GM19240 (cell line): Measurements from ENCODE around the gene LRTM2.

Experiments
- DNase-seq: peaks from one replicate; pipeline ENCODE4 v3.0.0; 2011; ENCODE audit warnings: low spot score; ENCODE audit not compliant: insufficient read length

LRTM2 gene

DNA sequence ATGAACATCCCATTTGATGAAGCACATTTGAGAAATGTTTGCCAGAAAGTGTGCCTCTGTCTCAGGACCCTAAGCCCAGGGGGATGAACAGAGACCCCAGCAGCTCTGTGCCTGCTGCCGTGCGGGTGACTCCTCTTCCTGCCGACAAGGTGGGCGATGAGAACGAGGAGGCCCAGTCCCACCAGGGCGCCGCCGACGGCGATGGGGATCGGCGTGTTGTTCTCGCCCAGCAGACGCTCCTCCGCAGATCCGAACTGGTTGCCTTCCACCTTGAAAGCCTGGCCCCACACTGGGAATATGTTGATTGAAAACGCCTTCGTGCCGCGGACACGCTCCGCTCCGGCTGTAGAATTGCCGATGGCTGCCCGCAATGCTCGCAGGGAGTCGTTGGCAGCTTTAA, 44.1 kb downstream of the LRTM2 start:
- DNase-seq, result no peak

DNA sequence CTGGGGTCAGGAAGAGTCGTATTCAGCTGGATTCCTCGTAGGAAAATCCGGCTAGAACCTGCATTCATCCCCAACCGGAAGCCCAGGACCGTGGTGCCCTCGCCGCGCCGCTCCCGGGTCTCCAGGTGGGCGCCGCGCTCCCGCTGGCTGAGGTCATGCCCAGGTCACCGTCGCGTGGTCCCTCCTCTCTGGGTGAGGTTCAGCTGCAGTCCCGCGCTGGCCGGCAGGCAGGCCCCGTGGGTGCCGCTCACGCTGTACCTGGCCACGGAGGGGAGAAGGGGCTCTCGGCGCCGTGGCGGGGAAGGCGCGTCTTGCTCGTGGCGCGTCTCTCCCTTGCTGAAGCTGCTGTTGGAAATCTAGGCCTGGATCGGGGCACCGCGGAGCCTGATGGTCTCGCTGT, 44.5 kb downstream of the LRTM2 start:
- DNase-seq, result no peak

DNA sequence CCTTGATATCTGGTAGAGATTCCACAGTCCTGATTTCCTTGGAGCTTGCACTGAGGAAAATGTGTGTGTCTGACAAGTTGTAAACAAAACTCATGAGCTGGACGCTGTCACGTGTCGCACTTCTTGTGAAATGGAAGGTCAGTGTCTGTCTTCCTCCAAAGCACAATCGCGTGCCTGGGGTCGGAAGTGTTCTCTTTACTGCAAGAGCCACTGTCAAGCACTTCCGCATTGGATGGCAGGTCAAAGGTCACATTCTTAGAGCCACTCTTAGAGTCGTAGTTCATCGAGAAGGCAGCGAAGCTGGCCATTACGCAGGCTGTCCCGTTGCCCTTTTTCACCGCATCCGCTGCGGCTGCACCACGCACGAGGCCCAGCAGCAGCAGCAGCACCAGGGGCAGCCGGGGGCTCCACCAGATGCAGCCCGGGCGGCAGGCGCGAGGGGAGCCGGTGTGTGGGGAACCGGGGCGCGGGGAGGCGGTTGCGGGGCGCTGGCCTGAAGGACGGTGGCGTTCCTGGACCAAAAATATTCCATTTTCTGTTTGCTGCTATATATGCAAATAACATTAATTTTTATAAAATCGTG, 45.0 kb downstream of the LRTM2 start:
- no peak for DNase-seq

DNA sequence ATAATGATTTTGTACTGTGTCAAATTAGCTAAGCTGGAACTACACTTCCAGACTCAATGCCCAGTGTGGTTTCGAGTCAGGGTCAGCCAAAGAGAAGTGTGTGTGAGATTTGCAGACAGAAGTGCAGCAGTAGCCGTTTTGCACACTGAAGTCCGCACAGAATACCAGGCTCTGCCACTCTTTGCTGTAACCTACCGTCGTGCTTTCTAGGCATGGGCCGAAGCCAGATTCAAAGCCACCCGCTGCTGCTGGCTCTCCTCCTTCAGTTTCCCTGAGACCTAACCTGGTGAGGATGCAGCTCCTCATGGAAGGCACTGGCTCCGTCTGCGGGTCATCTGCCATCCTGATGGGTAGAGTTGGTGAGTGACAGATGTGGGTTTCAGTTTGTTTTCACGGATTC, 48.8 kb downstream of the LRTM2 start:
- DNase-seq, result no peak

DNA sequence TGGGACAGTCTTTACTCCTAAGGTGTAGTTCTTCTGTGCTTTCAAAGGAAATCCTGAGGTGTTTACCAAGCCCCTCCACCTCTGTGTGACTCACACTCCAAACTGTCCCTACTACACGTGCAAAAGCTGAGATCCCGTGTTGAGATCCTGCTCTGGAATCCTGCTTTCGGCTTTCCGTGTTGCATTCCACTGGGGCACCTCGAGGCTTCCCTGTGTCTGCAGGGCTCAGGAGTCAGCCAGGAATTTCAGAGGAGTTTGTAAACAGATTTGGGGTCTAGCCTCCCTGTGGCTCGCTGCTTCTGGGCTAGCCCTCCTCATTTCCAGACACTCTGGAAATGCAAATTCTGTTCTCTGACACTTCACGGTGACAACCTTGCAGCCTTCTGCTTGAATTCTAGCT, 49.7 kb downstream of the LRTM2 start:
- no peak for DNase-seq

DNA sequence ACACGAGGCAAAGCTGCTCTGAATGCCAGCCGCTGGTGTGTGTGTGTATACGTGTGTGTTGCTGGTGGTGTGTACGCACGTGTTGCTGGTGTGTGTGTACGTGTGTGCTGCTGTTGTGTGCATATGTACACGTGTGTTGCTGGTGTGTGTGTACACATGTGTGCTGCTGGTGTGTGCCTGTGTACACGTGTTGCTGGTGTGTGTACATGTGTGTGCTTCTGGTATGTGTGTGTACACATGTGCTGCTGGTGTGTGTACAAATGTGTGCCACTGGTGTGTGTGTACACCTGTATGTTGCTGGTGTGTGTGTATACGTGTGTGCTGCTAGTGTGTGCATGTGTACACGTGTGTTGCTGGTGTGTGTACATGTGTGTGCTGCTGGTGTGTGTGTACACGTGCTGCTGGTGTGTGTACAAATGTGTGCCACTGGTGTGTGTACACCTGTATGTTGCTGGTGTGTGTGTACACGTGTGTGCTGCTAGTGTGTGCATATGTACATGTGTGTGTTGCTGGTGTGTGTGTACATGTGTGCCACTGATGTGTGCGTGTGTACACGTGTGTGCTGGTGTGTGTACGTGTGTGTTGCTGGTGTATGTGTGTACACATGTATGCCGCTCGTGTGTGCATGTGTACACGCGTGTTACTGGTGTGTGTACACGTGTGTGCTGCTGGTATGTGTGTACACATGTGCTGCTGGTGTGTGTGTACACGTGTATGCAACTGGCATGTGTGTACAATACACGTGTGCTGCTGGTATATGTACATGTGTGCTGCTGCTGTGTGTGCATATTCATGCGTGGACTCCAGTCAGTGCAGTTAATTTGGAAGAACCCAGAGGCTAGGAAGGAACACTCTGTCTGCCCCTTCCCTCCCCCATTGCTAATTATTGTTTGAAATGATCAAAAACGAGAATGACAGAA, 50.9 kb downstream of the LRTM2 start:
- DNase-seq, result no peak

DNA sequence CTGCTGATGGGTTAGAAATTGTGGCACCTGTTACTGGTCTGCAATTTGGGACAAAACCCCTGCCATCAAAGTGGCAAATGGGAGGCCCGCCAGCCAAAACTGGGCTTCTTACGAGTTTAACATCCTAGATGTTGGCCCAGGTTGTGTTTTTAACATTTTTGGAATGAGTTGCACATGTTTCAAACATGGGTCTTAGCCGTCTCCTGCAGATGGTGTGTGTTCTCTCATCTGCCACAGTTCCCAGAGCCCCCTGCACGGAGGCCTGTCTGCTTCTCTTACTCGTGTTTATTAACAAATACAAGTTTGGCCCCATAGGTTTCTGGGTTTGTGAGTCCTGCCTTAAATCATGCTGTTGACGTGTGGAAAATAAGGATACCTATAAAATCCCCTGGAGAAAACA, 51.6 kb downstream of the LRTM2 start:
- no peak for DNase-seq

DNA sequence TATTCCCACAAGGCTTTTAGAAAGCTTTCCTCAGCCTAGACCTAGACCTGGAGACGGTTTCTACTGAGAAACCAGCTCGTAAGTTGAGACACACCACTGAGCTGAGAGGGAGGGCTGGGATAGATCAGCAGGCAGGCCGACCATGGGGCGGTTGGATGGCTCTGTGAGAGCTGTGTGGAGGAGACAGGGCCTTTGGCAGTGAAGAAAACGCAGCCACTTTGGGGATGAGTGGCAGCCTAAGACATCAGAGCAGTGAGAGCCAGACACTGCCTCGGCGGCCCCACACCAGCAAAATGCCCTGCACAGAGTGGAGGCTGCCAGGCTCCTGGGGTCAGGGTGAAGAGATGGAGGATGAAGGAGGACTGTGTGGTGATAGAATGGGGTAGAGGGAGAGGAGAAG, 52.1 kb downstream of the LRTM2 start:
- DNase-seq, result no peak

DNA sequence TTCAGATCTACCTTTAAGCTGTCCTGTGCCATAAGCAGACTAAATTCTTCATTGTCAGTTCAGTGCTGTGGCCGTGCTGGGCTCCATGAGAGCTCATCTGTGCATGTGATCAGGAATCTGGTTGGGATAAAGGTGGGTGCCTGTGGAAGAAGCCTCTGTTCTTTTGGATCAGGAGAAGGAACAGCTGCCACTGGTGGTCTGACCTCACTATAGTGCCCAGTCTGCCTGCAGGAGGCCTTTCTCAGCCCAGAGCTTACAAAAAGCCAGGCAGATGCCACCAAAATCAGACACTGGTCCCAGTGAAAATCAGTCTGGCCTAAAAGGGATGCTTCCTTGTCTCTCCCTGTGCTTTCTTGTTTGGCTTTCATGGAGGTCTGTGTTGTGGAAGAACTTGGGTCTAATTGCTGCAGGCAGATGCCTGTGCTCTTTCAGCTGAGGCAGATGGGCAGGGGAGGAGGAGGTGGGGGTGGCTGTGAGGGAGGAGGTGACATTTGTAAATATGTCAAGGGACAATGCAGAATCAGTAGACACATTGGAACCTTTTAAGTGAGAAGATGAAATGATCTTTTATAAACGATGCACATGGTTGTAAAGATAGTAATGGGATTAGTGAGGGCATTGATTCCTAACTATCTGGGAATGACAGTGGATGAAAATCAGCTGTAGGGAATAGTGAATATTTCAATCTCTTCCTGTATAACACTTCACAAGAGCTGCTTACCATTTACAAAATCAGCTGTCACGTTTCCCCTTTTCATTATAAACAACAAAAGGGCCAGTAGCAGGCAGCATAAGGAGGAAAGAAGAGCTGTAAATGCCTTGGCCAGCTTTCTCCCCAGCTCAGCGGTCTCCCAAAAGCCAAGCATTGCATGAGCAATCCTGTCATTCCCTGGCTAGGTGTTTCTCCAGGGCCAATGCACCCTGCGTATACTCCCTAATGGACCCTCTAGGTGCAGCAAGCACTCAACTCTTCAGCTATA, 53.5 kb downstream of the LRTM2 start:
- DNase-seq, result no peak

DNA sequence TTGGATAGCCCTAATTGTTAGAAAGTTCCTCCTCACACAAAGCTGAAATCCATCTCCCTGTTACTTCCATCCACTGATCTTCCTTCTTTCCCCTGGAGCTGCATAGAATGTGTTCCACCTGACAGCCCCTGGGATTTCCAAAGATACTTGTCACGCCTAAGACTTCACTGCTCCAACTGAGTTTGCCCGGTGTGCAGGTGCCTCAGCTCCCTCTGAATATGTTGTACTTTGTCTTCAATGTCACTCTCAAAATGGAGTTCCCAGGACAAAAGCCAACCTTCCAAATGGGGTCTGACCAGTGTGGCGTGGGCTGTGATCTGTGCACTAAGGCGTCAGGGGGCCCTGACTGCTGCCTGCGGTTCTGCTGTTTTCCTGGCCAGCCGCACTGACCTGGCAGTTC, 55.2 kb downstream of the LRTM2 start:
- DNase-seq, result no peak

DNA sequence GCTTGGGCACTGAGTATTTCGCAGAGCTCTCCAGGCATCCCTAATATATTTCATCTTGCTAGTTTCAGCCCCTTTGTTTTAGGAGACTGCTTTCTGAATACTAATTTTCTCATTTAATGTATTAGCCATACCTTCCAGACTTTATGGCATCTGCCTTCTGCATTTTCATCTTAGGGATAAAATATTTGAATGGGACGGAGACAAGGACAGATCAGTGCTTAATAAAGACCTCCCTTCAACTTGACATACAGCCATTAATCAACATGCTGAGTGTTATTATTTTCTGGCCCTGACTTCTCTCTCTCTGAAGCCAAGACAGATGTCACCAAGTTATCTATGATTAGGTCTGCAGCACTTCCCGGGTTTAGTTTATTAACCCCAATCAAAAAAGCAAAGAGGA, 55.7 kb downstream of the LRTM2 start:
- DNase-seq, result no peak

DNA sequence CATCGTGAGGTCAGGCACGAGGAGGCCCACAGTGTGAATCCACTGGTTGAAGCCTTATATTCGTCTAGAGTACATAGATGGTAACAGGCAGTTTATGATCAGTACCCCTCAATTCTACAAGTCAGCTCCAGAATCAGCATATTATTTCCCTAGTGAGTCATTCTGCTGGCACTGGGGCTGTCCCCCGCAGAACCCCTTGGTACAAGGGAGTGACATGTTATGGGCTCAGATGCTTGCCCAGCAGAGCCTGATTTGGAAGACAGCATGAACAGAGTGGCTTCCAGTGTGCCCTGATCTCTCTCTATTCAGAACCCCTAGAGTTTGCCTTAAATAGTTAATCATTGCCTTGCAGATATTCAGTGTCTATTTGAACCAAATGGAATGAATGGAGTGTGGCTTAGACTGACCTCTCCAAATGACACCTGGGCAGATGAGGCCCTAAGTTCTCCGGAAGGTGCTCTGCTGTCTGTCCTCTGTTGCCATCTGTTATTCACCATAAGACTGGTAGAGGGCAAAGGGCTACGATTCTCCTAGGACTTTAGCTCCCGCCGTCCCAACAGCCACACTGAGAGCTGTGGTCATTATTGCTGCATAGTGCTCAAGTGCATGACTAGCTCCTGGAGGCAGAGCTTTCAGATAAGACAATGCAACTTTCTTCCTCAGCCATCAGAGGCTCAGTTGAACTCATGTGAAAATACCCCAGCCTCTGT, 57.0 kb downstream of the LRTM2 start:
- no peak for DNase-seq

DNA sequence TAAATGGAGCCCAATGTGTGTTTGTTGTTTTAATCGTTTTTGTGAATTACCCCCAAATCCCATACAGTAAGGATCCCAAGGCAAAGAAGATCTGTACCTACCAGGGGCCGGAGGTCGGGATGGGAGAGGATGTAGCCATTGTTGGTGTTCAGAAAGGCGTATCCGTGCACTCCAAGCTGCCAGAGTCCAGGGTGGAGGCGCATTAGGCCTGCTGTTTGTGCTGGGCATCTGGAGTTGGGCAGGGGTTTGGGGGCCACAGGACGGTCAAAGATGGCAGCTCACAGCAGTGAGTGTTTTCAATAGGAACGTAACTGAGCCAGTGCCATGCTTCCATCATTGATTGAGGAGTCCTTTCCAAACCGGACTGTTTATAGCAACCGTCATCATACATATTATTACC, 57.8 kb downstream of the LRTM2 start:
- no peak for DNase-seq

DNA sequence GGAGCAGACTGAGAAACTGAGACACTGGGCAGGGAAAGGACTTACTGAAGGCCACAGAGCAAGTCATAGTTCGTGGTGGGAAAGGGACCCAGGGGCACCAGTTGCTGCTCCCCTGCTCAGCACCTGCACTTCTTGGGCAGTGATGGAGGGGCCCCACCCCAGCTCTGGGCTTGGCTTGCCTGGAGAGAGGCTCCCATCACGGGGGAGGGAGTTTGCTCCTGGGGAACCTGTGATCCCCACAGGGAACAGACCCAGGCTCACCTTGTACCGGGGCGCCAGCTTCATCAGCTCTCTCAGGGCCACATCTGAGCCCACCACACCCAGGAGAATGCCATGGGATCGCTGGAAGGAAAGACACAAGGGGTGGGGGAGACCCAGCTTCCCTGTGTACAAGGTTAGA, 58.3 kb downstream of the LRTM2 start:
- DNase-seq, result no peak

DNA sequence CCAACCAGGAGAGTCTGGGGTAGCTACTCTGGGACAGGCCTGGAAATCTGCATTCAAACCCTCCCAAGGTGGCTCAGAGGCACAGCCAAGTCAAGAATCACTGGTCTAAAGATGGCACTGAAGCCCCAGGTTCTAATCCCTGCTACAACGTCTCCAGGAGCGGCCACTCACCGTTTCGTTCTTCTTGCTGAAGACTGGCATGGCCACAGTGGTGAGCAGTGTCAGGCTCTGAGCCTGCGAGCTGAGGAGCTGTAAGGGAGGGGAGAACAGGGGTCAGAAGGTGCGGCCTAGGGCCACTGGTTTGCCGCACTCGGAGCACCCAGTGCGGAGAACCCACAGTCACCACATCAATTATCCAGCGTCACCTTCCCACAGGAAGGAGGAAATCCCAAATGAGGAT, 59.3 kb downstream of the LRTM2 start:
- no peak for DNase-seq

DNA sequence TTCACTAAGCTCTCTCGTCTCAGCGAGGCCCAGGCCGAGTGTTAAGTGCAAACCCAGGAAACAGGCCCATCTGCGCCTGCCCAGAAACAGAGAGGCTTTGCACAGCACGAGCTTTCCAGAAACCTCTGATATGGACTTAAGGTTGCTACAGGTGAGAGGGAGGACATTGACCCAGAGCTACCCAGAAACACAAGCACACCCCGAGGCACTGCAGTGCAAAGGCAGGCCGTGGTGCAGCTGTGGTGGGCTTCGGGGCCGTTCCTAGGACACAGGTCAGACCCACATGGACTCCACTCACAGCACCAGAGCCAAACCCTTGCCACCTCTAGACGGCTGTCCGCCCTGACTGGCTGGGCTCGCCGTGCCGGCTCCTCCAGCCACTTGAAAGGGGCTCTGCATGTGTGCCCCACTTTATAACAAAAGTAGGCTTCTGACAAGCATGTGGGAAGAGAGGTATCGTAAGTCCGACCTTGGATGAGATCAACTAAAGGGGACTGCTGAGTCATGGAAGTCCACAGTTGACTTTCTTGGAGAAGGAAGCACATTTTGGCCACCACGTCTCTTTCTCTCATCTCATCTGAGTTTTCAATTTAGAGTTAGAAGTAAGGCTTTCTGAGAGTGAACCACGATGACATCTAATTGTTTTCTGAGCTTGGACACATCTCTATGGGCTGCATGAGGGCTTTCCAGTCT, 59.9 kb downstream of the LRTM2 start:
- DNase-seq, result no peak

DNA sequence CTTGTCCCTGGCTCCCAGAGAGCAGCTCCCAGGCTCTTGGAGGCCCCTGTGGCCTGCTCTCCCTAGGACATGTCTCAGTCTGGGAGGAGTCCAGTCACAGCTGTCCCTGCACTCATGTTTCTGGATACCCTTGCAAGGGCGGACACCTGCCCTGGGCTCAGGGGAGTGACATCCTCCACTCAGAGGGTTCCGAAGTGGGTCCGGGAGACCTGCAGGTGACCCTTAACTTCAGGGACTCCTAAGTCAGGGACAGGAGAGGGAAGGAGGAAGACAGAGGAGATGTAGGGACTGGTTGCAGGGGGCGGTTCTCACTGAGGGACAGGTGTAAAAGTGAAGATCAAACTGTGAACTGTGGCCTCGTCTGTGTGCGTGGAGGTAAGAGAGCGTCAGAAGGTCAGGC, 60.5 kb downstream of the LRTM2 start:
- DNase-seq, result no peak

DNA sequence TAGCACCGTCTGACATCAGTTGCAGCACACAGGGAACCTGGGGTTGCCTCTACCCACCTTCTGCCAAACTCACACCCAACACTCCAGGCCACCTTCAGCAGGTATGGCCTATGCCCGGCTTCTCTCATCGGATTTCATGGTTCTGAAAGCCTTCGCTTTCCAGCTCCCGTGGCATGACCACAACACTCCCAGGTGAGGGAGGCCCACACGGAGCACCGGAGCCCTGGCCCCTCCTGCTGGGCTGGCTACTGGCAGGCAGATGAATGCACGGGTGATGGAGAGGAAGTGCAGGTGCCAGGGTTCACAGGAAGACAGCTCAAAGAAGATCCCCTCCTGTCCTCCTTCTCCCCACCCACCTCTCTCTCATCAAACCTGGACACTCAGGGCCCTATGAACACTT, 60.9 kb downstream of the LRTM2 start:
- DNase-seq, result no peak

DNA sequence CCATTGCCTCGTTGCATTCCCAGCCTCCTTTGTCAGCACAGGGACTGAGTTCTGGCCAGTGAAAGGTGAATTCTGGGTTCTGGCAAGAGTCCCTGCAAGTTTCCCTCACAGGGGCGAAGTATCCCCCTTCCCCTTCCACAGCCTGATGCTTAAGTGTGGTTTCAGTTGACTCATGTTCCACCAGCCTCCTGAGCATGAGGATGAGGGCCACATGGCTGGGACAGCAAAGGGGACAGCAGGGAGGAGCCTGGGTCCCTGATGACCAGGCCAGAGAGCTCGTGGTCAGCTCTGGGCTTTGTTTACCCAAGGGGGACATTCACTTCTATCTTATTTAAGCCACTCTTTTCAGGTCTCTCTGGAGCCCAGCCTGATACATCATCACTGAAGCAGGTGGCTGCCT, 61.6 kb downstream of the LRTM2 start:
- no peak for DNase-seq

DNA sequence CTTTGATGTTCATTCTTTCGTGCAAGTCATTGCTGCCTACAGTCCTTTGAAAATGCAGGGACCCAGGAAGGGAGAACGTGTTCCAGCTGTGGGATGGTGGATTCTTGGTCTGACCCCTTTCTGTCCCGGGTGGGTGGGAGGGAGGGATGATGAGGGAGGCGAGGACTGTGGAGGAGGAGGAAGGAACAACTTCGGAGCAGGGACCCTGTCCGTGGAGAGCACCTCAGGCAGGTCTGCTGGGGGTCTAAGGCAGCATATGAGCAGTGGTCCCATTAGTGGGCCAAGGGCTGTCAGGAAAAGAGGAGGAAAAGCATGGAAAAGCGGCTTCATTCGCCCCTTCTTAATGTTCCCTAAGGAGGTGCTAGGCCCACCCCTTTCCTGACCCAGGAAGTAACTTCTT, 62.0 kb downstream of the LRTM2 start:
- DNase-seq, result no peak
